HS-27A (cell line): ENCODE measurements around the gene PLP2.
A peak's percentile ranks its signal among the peaks of the same experiment; 100 is the strongest.
"Not testable (repeated sequence)": the region's sequence is repeated elsewhere in the genome, so short reads cannot be mapped to it uniquely, and the experiment has no call there.

Experiments
- DNase-seq: peaks from one replicate; pipeline ENCODE4 v3.0.0-alpha.2; 2012; ENCODE audit warnings: low read depth, missing footprints

Gene PLP2, protein sequence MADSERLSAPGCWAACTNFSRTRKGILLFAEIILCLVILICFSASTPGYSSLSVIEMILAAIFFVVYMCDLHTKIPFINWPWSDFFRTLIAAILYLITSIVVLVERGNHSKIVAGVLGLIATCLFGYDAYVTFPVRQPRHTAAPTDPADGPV

DNA sequence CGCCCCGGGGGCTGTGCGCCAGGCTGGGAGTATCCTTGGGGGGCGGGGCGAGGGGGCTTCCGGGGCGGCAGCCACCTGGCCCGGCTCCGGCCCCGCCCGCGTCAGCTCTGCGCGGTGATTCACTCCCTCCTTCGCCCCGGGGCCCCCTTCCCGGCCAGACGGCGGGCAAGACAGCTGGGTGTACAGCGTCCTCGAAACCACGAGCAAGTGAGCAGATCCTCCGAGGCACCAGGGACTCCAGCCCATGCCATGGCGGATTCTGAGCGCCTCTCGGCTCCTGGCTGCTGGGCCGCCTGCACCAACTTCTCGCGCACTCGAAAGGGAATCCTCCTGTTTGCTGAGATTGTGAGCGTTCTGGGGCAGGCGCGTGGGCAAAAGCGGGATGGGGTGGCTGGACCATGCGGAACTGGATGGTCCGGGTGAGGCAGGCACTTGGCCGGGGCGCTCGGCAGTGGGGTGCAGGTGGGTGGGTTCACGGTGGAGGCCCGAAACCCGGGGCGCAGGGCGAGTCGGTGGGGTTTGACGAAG is at the start of gene PLP2:
Gene PLP2 (plus strand): TSS at position 147 of the 528 bp plus-strand sequence. CDS start 103 bp downstream, at position 250.
- no peak for DNase-seq

DNA sequence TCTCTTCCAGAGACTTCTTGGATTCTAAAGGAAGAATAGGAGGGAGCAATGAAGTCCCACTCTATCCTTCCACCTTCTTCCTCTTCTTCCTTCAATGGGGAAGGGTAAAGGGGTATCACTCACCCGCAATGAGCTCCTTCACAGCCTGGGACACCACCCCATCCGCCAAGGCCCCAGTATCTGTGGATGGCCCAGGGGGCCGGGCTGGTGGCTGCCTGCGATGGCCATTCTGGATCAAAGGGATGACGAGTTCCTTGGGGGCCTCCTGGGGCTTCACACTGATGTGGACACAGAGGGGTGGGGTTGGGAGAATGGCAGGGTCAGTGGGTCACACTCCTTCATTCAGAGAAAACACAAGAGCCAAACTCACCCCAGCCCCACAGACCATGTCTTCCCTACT is 49.2 kb upstream of the PLP2 start:
- no peak for DNase-seq

GRCh38 chrX:49127742-49128258 is 43.9 kb upstream of the PLP2 start:
- DNase-seq, result not testable (repeated sequence)

DNA sequence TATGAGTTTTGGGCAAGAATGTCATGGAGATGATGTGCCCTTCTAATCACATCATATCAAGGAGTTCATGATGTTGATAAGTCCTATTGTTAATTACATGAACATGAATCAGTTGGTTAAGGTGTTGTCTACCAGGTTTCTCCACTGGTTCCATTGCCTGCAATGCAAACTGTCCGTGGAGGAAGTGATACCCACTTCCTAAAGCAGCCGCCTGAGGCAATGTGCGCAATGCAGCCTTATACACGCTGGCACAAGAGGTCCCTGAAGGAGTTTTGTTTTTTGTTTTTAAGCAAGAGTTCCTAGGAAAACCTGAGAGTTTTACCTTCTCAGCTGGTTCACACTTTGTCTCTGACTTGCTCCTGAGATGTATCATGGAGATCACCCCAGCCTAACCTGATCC is 42.3 kb upstream of the PLP2 start:
- DNase-seq, result no peak

DNA sequence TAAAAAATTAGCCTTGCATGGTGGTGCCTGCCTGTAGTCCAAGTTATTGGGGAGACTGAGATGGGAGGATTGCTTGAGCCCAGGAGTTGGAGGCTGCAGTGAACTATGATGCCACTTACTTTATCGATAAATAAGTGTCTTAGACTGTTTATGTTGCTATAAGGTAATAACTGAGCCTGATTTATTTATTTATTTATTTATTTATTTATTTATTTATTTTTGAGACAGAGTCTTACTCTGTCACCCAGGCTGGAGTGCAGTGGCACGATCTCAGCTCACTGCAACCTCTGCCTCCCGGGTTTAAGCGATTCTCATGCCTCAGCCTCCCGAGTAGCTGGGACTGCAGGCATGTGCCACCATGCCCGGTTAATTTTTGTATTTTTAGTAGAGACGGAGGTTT is 39.4 kb upstream of the PLP2 start:
- DNase-seq, result not testable (repeated sequence)

DNA sequence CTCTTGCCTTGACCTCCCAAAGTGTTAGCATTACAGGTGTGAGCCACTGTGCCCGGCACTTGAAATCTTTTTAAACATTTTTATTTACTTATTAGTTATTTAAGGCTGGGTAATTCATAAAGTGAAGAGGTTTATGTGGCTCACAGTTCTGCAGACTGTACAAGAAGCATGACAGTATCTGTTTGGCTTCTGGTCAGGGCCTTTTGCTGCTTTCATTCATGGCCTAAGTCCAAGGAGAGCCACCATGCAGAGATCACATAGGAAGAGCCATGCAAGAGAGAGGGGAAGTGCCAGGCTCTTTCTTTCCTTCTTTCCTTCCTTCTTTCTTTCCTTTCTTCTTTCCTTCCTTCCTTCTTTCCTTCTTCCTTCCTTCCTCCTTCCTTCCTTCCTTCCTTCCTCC is 37.9 kb upstream of the PLP2 start:
- no peak for DNase-seq

DNA sequence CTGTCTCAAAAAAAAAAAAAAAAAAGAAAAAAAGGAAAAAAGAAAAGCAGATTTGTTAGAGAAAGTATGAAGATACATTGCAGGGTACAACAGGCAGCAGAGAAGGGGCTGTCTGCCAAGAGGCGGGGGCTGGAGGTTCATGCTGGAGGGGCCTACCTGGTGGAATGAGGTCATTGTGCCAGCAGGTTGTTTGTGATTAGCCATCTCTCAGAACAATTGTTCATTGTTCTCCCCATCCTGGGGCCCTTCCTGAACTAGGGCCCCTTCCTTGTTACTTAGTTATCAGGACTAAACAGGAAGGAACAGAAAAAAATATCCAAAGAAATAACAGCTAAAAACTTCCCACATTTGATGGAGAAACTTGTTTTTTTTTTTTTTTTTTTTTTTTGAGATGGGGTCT is 34.2 kb upstream of the PLP2 start:
- DNase-seq, result no peak

- no peak for DNase-seq
Measured at GRCh38 chrX:49139713-49140112, 32.0 kb upstream of the PLP2 start.

GRCh38 chrX:49142264-49142663 is 29.4 kb upstream of the PLP2 start:
- not testable (repeated sequence) for DNase-seq

DNA sequence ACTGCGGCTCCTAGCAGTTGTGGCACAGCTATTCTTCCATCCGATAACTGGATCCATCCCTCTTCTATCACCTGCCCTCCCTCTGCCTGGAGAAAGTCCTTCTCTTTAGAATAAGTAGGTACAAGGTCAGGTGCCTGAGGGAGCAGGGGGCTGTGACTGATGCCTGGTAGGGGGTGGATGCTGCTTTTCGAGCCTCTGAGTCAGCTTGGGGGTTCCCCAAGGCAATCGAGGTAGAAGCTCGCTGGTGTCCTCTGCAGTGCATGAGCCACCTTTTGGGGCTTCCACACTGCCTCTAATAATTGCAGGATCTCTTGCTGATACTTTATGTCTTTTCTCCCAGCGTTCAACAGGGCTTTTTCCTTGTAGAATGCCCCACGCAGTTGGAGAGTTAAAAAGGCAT is 28.5 kb upstream of the PLP2 start:
- not testable (repeated sequence) for DNase-seq

GRCh38 chrX:49147282-49147681 is 24.4 kb upstream of the PLP2 start:
- no peak for DNase-seq

DNA sequence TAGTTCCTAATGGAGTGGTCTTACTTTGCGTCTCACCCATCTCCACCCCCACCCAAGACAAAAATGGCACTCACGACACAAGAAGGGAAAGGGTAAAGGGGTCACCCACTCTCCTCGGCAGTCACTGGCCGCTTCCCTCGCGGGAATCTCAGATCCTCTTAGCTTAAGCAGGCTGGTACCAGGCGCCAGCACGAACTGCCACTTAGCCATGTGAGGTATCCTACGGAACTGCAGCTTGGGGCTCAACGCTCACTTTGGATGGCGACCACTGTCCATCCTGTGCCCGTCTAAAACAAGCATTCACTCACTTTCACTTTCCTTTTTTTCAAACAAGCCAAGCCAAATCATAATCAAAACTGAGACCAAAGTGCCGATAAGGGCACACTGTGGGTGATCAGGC is 23.8 kb upstream of the PLP2 start:
- no peak for DNase-seq

- DNase-seq, result not testable (repeated sequence)
Measured at GRCh38 chrX:49148390-49149100, 23.2 kb upstream of the PLP2 start.

- DNase-seq, result not testable (repeated sequence)
Measured at GRCh38 chrX:49149291-49149690, 22.4 kb upstream of the PLP2 start.

DNA sequence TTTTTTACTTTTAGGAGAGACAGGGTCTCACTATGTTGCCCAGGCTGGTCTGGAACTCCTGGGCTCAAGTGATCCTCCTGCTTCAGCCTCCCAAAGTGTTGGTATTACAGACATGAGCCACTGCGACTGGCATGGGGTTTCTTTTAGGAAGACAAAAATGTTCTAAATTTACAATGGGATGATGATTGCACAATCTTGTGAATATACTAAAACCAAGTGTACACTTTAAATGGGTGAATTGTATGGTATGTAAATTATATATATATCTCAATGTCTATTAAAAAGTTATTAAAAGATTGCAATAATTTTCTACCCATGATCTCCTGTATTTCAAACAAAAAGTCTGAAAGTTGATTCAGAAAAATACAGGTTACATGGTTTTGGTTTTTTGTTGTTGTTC is 18.2 kb upstream of the PLP2 start:
- DNase-seq, result no peak

DNA sequence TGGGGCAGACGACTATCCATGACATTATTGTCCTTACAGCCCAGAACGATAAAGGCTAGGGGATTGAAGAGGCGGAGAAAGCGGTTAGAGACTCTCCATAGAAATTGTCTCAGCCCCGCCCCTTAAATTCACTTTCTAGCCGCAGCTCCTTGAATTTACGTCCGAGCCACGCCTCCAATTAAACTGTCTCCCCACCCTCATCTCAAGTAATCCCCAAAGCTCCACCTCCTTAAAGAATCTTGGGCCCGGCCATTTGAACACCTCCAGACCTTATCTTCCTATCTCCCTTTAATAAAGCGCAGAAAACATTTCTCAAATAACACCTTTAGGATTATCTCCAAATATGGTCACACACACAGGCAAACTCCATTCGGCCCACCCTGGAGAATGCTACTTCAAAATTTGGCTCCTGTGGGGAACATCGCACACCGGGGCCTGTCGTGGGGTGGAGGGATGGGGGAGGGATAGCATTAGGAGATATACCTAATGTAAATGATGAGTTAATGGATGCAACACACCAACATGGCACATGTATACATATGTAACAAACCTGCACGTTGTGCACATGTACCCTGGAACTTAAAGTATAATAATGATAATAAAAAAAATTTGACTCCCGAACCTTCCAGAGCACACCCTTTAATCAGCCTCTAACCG is 16.3 kb upstream of the PLP2 start:
- no peak for DNase-seq

DNA sequence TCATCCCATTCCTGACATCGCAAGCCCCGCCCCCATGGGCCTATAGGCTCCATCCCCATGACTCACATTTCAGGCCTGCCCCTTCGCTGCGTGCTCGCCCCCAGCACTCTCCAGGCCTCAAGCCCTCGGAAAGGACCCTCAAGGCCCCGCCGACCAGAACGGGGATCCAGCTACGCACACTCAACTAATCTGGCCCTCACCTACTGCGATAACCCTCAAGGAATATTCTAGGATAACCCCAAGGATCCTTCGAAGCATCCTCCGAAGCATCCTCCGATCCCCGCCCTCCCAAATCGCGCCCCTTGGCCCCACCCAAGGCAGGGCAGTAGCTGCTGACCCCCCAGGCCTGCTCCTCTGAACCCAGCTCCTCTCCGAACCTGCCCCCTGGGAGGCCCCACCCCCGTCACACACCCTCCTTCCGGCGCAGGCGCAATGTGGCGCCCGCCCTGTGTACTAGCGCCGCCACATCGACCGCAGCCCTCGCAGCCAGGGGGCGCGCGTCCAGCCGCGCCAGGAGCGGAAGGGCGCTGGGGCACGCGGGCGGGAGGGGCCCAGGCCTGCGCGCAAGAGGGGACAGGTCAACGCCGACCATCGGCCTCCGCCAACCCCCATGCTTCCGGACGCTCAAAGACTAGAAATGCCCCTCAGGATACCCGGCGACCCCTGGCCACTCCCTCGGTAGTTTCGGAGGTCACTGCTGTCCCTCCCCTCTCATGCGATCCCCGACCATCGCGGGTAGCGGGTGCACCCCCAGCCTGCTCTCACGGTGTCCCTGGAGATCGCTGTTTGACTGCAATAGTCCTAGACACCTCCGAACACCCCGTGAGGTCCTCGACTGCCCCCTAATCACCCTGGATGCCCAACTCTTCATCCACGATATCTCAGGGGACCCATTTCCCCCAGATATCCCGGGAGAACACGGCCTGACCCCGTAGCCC is 15.5 kb upstream of the PLP2 start:
- peak; percentile 52 for DNase-seq

DNA sequence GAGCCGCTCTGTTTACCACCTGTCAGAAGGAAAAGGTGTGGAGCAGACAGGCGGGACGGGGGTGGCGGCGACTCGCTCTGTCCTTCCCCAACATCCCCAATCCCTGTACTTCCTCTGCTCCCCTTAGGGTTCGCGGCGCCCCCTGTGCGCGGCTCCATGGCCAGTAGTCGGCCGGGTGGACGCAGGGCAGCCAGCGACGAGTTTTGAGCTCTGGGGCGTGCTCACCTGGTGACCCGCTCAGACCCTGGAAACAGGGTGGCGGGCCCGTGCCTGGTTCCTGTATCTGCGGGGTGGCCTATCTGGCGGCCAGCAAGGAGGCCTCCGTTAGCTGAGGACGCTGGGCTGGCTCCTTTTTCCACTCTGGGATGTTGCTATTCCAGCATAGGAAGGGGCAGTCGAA is 14.5 kb upstream of the PLP2 start:
- no peak for DNase-seq

DNA sequence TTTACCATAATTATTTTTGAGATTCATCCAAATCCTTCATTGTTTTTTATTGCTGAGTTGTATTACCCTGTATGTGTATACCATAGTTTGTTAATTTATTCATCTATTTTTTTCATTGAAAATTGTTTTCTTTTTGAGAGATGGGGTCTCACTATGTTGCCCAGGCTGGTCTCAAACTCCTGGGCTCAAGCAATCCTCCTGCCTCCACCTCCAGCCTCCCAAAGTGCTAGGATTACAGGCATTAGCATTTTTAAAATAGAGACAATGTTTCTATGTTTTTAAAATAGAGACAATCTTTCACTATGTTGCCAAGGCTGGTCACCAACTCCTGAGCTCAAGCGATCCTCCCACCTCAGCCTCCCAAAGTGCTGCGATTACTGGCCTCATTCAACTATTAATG is 10.8 kb upstream of the PLP2 start:
- no peak for DNase-seq

- no peak for DNase-seq
Measured at GRCh38 chrX:49161632-49162031, 10.1 kb upstream of the PLP2 start.

GRCh38 chrX:49162620-49163019 is 9.1 kb upstream of the PLP2 start, which contains the start of gene MAGIX:
Gene MAGIX, plus strand, starts transcription at chrX:49162758. Its CDS starts 132 bp downstream, at chrX:49162890.
- DNase-seq, result no peak
